GM21381 (cell line): ENCODE measurements around the gene SCNM1.

Experiments used
- ATAC-seq: cut with Tn5 transposase; IDR thresholded peaks from one replicate; pipeline ENCODE4 v1.9.1; 2021; ENCODE audit warnings: mild to moderate bottlenecking, moderate library complexity; ENCODE audit not compliant: unreplicated experiment

Gene SCNM1, protein sequence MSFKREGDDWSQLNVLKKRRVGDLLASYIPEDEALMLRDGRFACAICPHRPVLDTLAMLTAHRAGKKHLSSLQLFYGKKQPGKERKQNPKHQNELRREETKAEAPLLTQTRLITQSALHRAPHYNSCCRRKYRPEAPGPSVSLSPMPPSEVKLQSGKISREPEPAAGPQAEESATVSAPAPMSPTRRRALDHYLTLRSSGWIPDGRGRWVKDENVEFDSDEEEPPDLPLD

GRCh38 chr1:151165738-151166504 is at the start of gene SCNM1, which contains the start of gene LYSMD1:
Gene SCNM1, plus strand, starts transcription at chr1:151166144. Its CDS starts 9 bp downstream, at chr1:151166153.
Gene LYSMD1, minus strand, starts transcription at chr1:151165902. Its CDS starts 644 bp downstream, at chr1:151165258.
- peak; percentile 89 for ATAC-seq

GRCh38 chr1:151124763-151125403 is 41.1 kb upstream of the SCNM1 start:
- no peak for ATAC-seq

DNA sequence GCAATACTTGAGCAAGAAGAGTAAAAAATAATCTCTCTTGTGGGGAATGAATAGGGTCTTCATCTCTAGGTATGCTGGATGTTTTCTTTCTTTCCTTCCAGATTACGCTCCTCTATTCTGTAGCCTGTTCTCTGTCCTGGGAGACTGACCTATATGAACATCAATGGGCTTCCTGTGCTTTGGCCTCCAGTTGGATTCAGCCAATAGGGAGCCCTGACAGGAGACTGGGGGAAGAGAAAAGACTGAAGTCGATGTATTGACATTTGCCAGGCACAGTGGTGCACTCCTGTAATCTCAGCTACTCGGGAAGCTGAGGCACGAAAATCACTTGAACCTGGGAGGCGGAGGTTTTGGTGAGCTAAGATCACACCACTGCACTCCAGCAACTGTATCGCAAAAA is 37.1 kb upstream of the SCNM1 start:
- no peak for ATAC-seq

- no peak for ATAC-seq
These were observed 34.9 kb upstream of the SCNM1 start for GRCh38 chr1:151130987-151131586.

DNA sequence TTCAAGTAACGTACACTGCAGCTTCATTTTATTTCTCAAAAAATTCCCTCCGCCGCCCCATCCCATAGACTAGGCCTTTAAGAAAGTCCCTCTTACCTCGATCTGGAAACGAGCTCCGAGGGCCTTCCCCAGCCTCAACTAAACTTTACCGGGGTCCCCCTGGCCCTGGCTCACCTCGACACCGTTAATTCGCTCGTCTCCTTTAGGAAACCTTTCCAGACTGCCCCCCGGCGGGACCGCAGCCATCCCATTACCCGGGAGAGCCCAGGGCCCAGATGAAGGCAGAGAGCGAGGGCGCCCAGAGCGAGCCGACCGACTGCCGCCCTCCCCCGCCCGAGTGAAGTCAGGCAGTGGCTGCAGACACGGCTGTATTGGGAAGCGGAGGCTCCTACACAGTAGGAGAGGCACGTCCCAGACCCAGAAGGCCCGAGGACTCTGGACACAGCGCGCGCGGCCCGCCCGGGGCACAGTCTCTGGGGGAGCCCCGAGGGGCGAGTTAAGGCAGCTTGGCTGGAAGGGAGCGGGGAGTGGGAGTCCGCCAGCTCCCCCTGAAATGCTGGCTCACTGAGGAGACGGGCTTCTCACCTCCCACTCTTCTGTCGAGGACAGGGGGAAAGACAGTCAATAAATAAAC is 34.1 kb upstream of the SCNM1 start:
- no peak for ATAC-seq

DNA sequence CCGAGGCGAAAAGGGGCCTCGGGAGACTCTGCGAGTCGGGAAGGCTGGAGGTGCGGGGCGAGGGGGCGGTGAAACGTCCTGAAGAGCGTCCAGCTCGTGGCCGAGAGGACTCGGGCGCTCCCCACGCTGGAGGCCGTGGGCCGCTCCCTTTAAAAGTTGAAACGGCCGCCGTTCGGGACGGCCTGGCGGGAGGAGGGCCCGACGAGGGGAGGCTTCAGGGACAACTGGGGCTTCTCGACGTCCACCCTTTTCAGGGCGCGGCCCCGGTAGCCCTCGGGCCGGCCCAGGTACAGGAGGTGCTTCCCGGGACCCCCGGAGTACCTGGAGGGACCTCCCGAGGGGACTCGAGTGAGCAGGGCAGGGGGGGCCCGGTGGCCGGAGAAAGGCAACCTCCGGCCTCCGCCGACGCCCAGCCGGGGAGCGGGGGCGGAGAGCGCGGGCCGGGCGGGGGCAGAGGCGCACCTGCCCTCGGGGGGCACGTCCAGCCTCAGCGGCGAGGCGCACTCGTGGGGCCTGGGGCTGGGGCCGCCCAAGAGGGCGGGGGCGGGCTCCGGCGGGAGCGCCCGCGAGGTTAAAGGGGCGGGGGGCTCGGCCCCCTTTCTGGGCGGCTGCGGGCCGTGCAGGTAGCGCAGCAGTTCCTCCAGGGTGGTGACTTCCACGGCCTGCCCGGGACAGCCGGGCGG is 33.5 kb upstream of the SCNM1 start:
- no peak for ATAC-seq

DNA sequence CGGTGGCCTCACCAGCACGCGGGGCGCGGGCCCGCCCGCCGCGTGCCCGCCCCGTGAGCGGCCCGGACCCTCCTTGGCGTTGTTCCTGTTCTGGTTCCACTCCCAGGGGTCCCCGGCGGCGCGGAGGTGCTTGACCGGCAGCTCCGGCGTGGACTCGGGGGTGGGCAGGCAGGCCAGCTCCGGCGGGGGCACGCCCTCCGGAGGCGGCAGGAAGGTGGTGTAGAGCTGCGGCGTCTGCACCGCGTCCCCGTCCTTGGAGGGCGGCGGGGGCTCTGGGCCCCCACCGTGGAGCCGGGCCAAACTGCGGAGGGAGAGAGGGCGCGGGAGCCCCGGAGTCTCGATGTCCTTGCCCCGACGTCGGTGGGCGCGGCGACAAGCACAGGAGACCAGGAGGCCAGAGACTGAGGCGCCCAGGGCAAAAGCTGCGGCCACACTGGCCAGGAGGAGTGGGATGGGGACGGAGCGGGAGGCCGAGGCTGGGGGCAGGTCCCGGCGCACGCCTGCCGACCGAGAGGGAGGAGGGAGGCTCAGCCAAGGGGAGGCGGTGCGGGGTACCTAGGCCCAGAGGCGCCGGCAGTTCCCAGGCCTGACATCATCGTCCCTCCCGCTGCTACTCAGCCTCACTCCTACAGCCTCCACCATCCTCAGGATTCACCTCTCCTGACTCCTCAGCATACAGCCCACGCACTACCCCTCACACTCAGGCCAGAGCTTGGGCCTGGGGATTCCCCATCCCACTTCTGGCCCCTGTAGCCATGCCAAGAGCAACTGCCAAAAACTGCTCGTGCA is 32.7 kb upstream of the SCNM1 start:
- ATAC-seq = no peak

DNA sequence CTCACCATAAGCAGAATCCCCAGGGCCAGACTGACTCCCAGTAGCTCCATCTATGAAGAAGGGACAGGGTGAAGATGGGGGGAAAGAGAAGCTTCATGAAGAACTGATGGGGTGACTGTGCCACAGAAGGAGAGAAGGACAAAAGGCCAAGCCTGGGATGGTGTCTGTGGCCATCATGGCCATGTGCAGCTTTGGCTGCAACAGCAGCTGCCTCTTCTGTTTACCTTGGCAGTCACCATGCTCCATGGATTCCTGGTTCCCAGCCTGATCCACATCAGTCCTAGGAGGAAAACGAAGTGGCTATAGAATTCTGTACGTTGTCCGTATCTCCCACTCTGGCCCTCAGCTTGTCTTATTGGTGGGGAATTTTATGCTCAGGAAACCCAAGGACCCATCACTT is 31.5 kb upstream of the SCNM1 start:
- no peak for ATAC-seq

- no peak for ATAC-seq
These were observed 31.0 kb upstream of the SCNM1 start for GRCh38 chr1:151134991-151135390.

DNA sequence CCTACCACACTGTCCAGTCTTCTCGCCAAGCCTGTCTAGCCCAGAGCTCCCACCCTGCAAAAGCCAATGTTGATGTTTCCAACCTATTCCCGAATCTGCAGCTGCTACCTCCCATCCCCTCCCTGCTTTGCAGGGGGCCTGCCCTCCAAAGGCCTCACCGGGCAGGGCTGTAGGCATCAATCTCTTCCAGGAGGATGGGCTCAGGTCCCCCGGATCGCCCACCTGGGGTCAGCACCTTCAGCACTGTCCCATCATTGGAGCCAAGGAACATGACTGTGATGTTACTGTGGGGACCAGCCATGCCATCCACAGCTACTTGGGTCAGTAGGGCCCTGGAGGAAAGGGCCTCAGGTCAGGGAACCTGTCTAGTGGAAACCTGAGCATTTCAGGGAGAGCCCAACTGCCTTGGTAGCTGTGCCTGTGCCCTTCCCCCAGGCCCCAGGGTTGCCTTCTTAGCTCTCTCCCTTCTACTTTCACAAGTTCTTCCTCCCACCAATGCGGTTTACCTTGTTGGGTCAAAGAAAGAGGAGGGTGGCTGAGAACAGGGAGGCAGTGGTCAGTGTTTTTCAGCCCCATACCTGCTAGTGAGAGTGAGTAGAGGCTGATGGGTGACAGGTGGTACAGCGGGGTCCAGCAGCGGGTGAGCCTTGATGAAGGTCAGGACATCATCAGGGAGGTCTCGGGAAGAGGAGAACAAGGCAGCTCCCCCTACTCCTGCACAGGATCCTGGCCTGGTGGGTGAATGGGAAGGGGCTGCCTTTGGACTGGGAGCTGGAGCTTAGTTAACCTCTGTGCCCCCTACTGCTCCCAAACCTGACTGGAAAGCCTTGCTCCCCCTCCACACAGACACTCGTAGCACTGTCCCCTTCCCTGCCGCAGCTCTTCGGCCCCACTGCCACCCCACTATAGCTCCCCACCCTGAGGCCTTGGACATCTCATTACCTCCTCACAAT is 30.2 kb upstream of the SCNM1 start:
- no peak for ATAC-seq

GRCh38 chr1:151137789-151138188 is 28.2 kb upstream of the SCNM1 start:
- no peak for ATAC-seq

GRCh38 chr1:151142411-151143056 is 23.4 kb upstream of the SCNM1 start:
- ATAC-seq = no peak

DNA sequence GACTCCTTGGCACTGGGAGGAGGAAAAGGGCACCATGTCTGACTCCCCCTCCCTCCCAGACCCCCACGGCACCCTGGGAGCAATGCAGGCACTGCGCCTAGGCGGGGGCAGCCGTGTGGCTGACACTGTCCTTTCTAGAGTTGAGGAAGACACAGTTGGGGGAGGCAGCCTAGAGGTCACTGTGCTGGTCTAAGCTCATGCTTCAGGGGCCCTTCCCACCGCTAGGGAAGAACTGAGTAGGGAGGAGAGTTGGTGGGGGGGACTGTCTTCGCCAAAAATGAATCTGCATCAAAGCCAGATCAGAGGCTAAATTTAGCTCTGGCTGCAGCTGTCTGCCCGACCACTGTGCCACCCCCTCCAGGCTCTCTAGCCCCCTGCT is 22.9 kb upstream of the SCNM1 start:
- ATAC-seq = no peak

DNA sequence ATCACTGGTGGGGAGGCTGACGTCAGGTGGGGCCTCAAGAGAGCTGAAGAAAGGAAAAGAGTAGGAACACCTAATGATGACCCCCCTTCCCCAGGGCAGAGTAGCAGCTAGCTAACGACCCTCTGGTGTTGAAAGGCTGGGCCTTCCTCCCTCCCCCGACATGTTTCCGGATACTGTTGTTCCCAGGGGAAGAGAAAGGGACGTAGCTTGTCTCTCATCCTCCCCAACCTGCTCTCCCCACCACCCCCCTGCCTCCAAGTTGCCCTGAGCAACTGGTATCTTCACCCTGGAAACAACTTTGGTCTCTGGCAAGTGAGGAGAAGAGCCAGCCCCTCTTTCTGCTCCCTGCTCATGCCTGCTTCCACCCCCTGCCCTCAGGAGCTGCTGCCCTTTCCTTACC is 22.0 kb upstream of the SCNM1 start:
- no peak for ATAC-seq

DNA sequence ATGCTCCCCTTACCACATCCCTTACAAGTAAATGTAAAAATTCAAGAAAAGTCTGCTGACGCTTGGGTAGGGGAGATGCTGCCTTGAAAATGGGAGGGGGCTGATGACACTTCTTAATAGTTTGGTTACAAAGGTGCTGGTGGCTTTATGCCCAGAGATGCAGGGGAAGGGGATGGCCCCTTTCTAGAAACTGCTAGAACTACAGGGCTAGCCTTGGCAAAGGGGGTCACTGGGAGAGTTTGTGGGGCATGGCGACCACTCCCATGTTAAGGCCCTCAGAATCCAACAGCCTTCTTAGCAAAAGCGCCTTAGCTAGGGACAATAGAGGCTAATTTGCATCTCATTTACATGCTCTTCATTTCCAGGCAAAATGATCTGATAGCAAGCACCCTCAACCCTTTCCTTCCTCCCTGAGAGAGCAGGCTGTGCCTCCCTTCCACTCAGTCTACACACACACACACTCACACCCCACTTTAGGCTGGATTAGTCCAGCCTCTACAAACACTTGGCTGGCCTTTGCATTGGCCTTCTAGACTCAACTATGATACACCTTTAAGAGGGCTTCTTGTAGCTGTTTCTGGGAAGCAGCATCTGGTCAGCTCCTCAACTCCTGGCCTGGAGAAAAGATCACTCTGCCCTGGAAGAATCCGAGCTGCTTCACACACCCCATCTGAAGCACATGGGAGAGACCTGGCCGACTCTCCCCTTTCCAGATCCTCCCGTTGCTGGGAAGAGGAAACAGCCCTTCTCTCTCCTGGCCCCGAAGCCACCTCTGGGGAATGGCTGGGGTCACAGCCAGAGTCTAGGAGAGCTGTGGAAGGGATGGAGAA is 21.3 kb upstream of the SCNM1 start:
- no peak for ATAC-seq

- no peak for ATAC-seq
These were observed 20.5 kb upstream of the SCNM1 start for GRCh38 chr1:151145304-151146071.

GRCh38 chr1:151146072-151146411 is 19.9 kb upstream of the SCNM1 start:
- ATAC-seq = no peak
